Measurements from ENCODE around the gene PEPD.
"Not testable (repeated sequence)": the region's sequence is repeated elsewhere in the genome, so short reads cannot be mapped to it uniquely, and the experiment has no call there.

Gene PEPD

DNA sequence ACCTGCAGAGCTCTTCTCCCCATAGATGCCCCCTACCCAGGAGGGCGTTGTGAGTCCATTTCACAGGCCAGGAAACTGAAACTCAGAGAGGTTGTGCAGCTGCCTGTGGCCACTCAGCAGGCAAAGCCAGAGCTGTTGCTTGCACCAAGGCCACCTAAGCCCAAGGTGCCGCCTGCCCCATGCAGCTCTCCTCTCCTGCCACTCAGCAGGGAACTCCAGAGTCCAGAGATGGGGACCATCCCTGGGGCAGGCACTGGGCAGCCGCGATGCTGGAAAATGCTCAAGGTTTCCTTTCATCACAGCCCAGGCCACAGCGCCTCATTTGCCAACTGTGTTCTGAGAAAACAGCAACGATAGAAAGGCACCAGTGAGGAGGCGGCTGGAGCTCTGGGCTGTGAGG is 41.0 kb upstream of the PEPD start:
- Histone ChIP-seq H3K79me2 (ENCODE audit: insufficient read depth, low read depth) (no peaks in the 10 kb centered on the region), H4K20me1 (ENCODE audit: insufficient read depth) (no peaks in the 10 kb centered on the region), H3K4me2 (no peak overlapping the region), H3K4me1 (ENCODE audit: low read depth, poor library complexity, severe bottlenecking) (no peaks in the 10 kb centered on the region), H3K27ac (no peak overlapping the region), H2AFZ (ENCODE audit: low read depth) (no peak overlapping the region), H3K4me3 (IDR thresholded peaks at IDR 0.05; ENCODE audit: insufficient read depth, low read depth, low read length) (no peak overlapping the region), H3K36me3 (ENCODE audit: insufficient read depth) (no peaks in the 10 kb centered on the region), H3K27me3 (ENCODE audit: insufficient read depth, low read depth) (peaks cover 5% of the 10 kb centered on the region; the same call in 1 of the 2 replicates), H3K9ac (no peak overlapping the region)
- TF ChIP-seq CTCF (conservative IDR thresholded peaks at IDR 0.05; ENCODE audit: low read depth, low read length) = no peak

DNA sequence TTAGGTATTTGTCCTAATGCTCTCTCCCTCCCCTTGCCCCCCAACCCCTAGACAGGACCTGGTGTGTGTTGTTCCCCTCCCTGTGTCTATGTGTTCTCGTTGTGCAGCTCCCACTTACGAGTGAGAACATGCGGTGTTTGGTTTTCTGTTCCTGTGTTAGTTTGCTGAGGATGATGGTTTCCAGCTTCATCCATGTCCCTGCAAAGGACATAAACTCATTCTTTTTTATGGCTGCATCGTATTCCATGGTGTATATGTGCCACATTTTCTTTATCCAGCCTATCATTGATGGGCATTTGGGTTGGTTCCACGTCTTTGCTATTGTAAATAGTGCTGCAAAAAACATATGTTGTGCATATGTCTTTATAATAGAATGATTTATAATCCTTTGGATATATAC is 40.1 kb upstream of the PEPD start:
- not testable (repeated sequence) for H3K4me1 ChIP-seq (ENCODE audit: low read depth, poor library complexity, severe bottlenecking); H2AFZ ChIP-seq (ENCODE audit: low read depth); H3K36me3 ChIP-seq (ENCODE audit: insufficient read depth); H4K20me1 ChIP-seq (ENCODE audit: insufficient read depth); H3K4me3 ChIP-seq (IDR thresholded peaks at IDR 0.05; ENCODE audit: insufficient read depth, low read depth, low read length); H3K27me3 ChIP-seq (ENCODE audit: insufficient read depth, low read depth); H3K27ac ChIP-seq; H3K79me2 ChIP-seq (ENCODE audit: insufficient read depth, low read depth); H3K4me2 ChIP-seq; H3K9ac ChIP-seq

- H3K4me2 ChIP-seq = no peak overlapping the region
- H3K4me1 ChIP-seq (ENCODE audit: low read depth, poor library complexity, severe bottlenecking) = no peaks in the 10 kb centered on the region
- no peaks in the 10 kb centered on the region for H3K36me3 ChIP-seq (ENCODE audit: insufficient read depth)
- no peaks in the 10 kb centered on the region for H4K20me1 ChIP-seq (ENCODE audit: insufficient read depth)
- H2AFZ ChIP-seq (ENCODE audit: low read depth) = no peak overlapping the region
- no peak for TF ChIP-seq CTCF (conservative IDR thresholded peaks at IDR 0.05; ENCODE audit: low read depth, low read length)
- no peak overlapping the region for H3K4me3 ChIP-seq (IDR thresholded peaks at IDR 0.05; ENCODE audit: insufficient read depth, low read depth, low read length)
- H3K27me3 ChIP-seq (ENCODE audit: insufficient read depth, low read depth) = peaks cover 5% of the 10 kb centered on the region; the same call in 1 of the 2 replicates
- H3K27ac ChIP-seq = no peak overlapping the region
- H3K79me2 ChIP-seq (ENCODE audit: insufficient read depth, low read depth) = no peaks in the 10 kb centered on the region
- no peak overlapping the region for H3K9ac ChIP-seq
Observed at GRCh38 chr19:33561261-33561660, 39.7 kb upstream of the PEPD start.

- Histone ChIP-seq H3K79me2 (ENCODE audit: insufficient read depth, low read depth) (no peaks in the 10 kb centered on the region), H3K4me1 (ENCODE audit: low read depth, poor library complexity, severe bottlenecking) (no peaks in the 10 kb centered on the region), H3K4me3 (IDR thresholded peaks at IDR 0.05; ENCODE audit: insufficient read depth, low read depth, low read length) (no peak overlapping the region), H3K4me2 (no peak overlapping the region), H3K9ac (no peak overlapping the region), H3K27me3 (ENCODE audit: insufficient read depth, low read depth) (peaks cover 5% of the 10 kb centered on the region; the same call in 1 of the 2 replicates), H4K20me1 (ENCODE audit: insufficient read depth) (no peaks in the 10 kb centered on the region), H2AFZ (ENCODE audit: low read depth) (no peak overlapping the region), H3K36me3 (ENCODE audit: insufficient read depth) (no peaks in the 10 kb centered on the region), H3K27ac (no peak overlapping the region)
- TF ChIP-seq CTCF (conservative IDR thresholded peaks at IDR 0.05; ENCODE audit: low read depth, low read length) = no peak
Observed at GRCh38 chr19:33559996-33560395, 38.4 kb upstream of the PEPD start.

GRCh38 chr19:33558856-33559255 is 37.3 kb upstream of the PEPD start:
- Histone ChIP-seq H3K4me3 (IDR thresholded peaks at IDR 0.05; ENCODE audit: insufficient read depth, low read depth, low read length) (no peak overlapping the region), H3K36me3 (ENCODE audit: insufficient read depth) (no peaks in the 10 kb centered on the region), H4K20me1 (ENCODE audit: insufficient read depth) (no peaks in the 10 kb centered on the region), H3K4me1 (ENCODE audit: low read depth, poor library complexity, severe bottlenecking) (no peaks in the 10 kb centered on the region), H3K27me3 (ENCODE audit: insufficient read depth, low read depth) (peaks cover 5% of the 10 kb centered on the region; the same call in 1 of the 2 replicates), H3K4me2 (no peak overlapping the region), H3K9ac (no peak overlapping the region), H3K79me2 (ENCODE audit: insufficient read depth, low read depth) (no peaks in the 10 kb centered on the region), H3K27ac (no peak overlapping the region), H2AFZ (ENCODE audit: low read depth) (no peak overlapping the region)
- no peak for TF ChIP-seq CTCF (conservative IDR thresholded peaks at IDR 0.05; ENCODE audit: low read depth, low read length)
